Stimulated activated CD8-positive, alpha-beta memory T cell treated with anti-CD3 and anti-CD28 coated beads, Interleukin-7, amount 100 ng/mL, for 24 hours (primary cell): Measurements from ENCODE around the gene ELF2.
A peak's percentile ranks its signal among the peaks of the same experiment; 100 is the strongest.
"Not testable (repeated sequence)": the region's sequence is repeated elsewhere in the genome, so short reads cannot be mapped to it uniquely, and the experiment has no call there.

Experiments used
- DNase-seq: peaks from one replicate; pipeline ENCODE4 v3.0.0-alpha.2; 2020; ENCODE audit warnings: low read depth

The ELF2 gene

DNA sequence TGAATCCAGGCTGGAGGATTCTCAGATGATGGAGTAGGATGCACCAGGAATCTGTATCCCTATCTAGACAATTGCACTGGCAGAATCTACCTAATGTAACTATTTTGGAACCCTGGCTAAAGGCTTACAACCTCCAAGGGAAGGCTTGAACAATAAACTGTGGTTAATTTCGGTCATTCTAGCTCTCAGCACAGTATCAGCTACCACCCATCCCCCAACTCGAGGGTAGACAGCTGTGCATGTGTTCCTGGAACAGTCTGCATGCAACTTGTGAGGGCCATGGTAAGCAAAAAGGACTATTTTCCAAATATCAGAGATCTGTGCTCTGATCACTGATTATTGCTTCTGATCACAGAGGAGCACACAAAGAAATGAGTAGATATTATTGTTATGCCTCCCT is 34.0 kb downstream of the ELF2 start:
- no peak for DNase-seq

DNA sequence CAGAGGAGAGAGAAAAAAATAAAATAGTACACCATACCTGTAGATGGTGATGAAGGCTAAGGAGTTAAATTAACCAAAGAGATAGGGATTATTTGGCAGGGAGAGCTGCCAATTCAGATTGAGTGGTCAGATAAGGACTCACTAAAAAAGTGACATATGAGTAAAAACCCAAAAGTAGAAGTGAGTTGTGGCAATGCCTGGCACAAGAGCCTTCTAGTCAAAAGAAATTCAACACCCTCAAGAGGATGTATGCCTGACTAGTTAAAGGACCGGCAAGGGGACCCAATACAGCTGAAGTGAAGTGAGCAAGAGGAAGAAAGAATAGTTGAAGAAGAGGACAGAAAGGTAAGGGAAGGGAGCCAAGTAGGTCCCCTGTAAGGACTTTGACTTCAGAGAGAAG is 34.9 kb downstream of the ELF2 start:
- no peak for DNase-seq

DNA sequence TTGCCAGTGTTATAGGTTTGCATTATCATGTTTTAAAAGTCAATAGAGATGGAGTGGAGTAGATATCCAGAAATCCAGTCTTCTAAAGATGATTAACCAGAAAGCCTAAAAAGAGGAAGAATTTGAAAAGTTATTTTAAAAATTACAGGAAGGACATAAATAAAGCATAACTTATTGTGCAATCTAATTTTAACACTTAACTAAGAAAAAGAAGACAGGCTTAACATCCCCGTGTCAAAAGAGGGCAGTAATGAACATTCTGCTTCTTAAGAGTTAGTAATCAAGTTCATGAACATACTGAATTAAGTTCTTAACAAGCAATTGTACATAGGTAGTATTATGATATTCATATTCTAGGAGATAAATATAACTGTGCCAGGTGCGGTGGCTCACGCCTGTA is 39.3 kb downstream of the ELF2 start:
- no peak for DNase-seq

DNA sequence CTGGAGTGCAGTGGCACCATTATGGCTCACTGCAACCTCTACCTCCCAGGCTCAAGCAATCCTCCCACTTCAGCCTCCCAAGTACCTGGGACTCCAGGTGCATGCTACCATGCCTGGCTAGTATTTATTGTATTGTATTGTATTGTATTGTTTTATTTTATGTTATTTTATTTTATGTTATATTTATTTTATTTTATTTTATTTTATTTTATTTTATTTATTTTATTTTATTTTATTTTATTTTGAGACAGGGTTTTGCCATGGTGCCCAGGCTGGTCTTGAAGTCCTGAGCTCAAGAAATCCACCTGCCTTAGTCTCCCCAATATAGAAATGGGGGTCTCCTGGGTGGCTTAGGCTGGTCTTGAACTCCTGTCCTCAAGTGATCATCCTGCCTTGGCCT is 42.6 kb downstream of the ELF2 start:
- no peak for DNase-seq

DNA sequence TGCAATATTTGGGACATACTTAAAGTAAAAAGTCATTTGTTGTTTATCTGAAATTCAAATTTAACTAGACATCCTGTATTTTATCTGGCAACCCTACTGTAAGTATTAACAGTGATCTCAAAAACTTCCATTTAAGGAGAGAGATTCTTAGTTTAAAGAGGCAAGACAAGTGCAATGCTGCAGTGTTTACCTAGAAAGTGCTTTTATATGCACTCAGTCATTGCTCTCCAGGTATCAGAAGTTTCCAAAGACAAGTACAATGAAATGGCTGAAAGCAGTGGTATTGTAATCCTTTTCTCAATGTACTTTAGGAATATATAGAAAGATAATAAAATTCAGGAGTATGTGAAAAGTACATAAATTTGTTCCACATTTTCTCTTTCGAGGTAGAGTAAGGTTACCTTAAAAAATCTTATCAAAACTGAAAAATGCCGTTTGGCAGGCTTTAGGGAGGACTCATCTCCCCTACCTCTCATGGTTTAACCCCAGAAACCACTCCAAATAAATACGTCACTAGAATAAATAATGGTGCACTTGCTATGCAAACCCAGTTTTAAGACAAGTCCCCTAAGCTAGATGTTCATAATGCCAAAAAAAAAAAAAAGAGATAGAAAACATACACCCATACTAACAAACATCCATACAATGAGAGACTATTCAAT is 45.7 kb downstream of the ELF2 start:
- DNase-seq: no peak

DNA sequence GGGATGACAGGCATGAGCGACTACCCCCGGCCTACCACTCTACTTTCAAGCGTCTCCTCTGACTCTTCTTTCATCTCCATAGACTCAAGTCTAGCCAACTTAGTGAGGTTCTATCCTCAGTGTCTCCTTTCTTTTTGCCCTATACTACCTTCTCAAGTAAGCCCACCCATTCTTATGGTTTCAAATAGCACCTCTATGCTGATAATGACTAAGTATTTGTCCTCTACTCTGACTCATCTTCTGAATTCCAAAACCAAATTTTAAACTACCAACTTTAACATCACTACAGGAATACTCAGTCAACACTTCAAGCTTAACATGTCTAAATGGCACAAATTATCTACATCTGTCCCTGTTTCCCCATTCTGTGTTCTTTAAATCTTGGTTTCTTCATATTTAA is 47.8 kb downstream of the ELF2 start:
- no peak for DNase-seq

DNA sequence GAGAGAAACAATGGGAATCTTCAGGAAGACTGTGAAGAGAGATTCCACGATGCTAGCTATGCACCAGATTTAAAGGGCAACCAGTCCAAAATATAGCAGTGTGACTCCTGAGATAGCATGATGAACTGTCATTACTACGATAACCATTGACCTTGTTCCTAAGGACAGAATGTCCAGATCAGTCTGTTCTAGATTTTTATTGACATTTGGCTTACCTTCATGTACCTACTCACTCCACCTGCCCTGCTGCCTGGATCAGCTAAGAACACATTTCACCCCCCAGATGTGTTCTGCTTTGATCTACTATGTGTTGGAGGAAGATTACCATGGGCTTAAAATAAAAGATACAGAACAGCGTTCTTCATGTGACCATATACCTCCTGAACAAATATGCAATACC is 50.1 kb downstream of the ELF2 start:
- no peak for DNase-seq

DNA sequence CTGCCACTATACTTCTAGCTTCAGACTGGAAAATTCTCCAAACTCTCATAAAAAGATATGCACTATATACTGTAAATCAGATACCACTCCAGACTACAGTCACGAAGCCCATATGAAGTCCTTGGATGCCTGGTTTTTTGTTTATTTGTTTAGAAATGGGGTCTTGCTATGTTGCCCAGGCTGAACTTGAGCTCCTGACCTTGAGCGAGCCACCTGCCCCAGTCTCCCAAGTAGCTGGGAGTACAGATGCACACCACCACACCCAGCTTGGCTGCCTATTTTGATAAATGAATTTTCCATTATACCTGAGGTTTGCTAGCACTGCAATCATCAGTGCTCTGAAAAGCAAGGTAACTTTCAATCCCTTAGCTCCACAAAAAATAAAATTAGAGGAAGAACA is 53.1 kb downstream of the ELF2 start:
- DNase-seq: no peak

DNA sequence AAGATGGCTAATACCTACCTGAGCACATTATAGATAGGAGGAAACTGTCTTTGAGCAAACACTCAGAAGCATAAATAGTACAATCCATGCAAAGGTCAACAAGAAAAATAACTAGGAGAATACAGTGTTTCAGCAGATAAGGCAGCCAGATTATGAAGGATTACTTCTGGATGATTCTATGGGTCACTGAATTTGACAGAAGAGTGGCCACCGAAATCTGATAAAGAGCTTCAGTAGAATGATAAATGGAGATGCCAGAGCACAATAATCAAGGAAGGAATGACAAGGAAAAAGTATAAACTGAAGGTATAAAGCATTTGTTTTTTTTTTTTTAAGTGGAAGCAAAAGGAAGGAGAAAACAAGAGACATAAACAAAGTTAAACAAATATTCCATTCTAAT is 58.7 kb downstream of the ELF2 start:
- DNase-seq: no peak

DNA sequence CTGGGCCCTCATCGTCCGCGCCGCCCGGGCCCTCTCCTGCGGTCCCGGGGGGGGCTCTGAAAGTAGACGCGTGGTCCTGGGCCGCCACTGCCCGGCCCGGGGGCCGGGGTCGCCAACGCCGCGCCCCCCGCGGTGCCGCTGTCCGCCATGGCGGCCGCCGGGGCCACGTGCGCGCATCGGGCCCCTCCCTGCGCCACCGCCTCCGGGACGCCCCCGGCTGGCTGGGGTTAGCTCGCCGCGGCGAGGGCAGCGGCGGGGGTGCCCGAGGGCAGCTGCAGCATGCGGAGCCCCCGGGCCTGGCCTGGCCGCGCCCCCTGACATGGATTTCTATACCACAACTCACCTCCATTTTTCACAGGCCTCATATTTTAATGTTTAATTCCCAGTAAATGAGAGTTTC is 61.8 kb downstream of the ELF2 start:
- DNase-seq: no peak

DNA sequence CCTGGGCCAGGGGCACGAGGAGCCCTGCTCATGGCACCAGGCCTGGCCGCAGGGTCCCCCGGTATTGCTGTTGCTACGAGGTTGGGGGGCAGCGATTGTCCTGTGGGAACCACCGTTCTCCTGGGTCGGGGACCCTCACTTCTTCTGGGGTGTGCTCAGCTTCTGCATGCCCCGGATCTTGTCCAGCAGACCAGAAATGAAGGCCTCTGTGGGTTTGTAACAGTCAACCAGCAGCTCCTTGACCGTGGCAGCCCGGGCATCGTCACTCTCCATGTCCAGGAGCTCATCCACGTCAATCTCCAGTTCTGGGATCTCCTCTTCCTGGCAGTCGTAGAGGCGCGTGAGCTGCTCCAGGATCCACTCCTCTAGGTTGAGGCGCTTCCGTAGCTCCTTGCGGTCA is 62.2 kb downstream of the ELF2 start:
- DNase-seq: not testable (repeated sequence)

DNA sequence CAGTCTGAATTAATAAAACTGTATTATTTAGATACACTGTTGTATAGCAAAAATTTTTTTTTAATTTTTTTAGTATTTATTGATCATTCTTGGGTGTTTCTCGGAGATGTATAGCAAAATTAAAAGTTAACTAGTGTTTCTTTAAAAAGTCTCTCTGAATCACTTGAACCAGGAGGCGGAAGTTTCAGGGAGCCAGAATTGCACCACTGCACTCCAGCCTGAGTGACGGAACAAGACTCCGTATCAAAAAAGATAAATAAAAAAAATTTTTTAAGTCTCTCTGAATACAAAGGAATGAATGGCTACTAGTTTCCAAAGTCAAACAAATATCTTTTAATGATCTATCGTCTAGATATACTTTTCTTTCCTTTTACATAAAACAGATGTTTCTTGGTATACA is 64.4 kb downstream of the ELF2 start:
- DNase-seq: no peak

DNA sequence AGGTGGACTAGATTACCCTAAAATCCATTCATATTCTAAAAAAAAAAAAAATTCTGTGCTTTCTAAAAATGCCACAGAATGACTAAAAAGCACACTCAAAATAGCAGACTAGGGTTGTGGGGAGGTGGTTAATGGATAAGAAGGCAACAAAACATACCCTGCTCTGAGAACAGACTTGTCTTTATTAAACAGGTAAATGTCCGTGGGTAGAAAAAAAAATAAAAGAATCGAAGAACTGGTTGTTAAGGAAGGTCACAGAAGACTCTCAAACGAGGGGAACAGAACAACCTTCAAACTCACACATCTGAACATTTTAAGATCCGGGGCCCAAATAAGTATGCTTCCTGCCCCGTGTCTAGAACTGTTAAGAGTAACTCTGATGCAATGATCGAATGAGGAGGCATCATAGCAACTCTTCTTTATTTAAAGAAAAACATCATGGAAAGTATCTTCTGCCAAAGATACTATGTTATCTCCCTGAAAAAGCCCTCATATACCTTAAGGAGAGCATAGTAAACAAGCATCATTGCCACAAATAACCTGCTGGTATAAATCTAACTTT is 68.4 kb downstream of the ELF2 start:
- DNase-seq: no peak

DNA sequence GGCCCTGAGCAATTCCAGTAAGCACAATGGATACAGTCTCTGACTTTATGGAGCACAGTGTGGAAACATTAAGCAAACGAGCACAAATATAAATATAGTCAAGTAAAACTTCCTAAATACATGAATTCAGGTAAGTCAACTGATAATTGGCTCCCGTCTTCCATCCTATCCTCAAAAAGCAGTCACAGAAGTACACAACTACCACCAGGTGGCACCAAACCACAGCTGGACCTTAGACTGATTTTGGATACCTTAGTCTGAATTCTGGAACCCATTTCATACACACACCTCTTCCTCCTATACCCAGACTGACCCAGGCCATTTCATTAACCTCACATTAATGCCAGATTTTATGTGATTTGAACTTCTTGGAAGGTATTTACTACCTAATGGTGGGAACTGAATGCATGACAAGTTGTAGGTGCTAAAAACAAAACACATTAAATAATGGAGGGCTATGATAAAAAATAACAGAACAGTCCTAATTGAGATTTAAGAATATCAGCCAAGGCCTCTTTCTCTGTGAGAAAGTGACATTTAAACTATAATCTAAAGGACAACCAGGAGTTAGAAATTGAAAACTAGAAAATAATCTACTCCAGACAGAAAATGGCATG is 77.5 kb downstream of the ELF2 start:
- peak; percentile 40 for DNase-seq

DNA sequence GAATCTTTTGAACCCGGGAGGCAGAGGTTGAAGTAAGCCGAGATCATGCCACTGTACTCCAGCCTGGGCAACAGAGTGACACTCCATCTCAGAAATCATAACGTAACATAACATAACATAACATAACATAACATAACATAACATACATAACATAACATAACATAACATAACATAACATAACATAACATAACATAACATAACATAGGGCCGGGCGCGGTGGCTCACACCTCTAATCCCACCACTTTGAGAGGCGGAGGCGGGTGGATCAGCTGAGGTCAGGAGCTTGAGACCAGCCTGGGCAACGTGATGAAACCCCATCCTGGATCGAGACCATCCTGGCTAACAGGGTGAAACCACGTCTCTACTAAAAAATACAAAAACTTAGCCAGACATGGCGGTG is 84.7 kb downstream of the ELF2 start:
- no peak for DNase-seq

DNA sequence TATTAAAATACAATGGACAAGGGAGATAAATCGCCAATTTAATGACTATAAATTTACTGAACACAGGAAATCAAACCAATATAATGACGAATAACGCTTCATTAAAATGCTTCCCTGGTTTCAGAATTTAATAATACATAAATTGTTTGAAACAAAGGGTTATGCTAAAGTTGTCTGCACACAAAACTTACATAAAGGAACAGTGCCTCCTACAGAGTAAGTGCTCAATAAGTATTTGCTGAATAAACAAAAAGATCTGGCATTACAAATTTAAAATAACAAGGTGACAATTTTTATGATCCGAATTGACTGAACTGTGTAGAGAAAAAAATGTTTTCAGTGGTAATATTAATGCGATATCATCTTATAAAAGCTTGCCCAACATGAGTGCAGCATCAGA is 91.9 kb downstream of the ELF2 start:
- no peak for DNase-seq

DNA sequence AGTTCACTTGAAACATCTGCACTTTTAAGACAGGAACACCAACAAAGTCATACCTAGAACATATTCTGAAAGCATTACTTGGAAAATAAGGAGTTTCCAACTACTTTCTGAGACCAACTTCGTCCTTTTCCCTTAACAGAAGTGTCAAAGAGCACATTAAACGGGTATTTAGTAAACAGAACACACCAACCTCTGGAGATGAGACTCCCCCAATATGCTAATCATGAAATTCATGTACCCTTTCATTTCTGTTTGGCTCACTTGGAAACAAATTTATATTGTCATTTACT is 92.3 kb downstream of the ELF2 start:
- DNase-seq: no peak

DNA sequence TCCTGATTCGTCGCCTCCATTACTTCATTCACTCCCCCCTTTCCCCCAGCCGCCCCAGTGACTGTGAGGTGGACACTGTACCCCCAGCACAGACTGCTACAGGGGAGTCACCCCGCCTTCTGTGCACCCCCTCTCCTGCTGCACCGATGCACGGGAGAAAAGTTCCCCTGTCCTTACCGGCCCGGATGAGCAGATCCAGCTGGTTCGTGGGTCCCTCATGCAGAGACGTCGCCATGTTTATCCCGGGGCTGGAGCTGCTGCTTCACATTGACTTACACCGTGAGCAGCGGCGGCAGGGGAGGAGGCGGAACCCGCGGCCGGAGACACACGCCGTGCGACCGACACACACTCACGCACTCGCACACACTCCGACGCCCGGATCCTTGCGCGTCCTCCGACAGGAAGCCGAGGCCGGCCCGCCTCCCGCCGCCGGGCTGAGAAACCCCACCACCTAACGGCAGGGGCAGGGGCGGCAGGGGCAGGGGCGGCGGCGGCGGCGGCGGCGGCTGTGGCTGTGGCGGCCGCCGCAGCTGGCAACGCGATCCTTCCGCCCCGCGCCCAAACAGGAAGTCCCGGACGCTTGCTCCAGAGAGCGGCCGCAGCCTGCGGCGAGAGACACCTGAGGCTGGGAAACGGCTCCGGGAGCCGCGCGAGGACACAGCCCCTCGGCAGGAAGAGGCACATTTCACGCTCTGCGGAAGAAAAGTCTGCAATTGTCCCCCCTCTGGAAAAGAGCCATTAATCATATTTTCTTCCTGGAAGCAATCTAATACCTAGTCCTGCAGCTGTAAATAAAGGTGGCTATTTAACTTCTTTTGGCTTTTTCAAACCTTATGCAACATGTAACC is 92.8 kb downstream of the ELF2 start:
- peak; percentile 65 for DNase-seq

DNA sequence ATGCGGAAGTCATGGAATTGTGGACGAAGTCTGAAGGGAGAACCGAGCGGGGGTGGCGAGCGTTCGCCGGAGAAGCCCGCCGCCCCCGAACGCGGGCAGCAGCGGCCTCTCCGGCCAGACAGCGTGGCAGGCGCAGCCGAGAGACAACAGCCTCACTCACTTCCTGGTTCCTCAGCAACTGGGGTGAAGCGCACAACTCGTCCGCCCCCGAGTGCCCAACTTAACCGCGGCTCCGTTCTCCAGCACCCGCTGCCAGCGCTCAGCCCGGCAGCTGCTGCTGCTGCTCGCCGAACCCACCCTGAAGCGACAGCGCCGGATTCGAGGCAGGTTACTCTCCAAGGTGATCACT is 93.4 kb downstream of the ELF2 start:
- DNase-seq: peak; percentile 34

DNA sequence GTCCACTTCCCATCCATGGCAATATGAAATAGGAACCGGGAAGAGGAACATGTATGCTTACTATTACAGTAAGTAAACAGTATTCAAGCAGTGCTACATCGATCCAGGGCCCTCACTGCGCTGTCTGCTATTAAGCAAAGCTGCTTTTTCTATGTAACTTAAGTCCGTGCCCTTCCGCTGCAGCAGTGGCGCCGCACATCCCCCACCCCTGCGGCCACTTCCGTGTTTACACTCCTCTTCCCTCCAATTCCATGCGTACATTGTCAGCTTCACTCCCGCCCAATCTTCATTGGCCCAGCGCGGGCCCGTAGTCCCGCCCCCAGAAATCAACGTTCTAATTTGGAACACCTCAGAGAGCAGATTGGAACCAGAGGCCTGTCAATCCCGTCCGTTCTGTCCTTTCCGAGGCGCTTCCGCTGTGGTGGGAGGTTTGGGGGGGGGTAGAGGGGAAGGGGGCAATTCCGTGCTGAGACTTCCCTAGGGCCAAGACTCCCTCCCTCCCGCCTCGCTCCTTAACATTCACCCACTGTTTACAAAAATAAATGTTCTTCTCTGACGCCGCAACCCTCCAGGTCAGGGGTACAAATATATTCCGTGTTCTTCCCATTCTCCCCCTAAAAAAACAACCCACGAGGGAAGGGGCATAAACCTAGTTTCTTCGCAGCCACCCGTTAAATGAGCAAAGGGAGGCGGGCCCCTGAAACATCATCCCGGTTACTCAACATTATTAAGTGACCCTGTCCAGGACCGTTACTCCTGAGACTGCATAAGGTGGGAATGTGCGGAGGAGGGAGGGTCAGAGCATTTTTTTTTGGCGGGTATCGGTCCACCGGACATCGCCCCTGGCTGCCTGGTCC is 94.0 kb downstream of the ELF2 start:
- peak; percentile 72 for DNase-seq

DNA sequence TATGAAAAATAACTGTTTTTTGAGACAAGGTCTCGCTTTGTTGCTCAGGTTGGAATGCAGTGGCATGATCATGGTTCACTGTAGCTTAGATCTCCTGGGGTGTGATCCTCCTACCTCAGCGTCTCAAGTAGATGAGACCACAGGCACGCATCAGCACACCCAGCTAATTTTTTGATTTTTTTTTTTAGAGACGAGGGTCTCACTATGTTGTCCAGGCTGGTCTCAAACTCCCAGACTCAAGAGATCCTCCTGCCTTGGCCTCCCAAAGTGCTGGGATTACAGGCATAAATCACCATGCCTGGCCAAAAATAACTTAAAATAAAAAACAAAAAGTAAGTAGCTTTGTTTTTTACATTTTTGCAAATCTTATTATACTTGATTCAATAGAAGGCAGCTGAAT is 98.1 kb downstream of the ELF2 start:
- DNase-seq: no peak

DNA sequence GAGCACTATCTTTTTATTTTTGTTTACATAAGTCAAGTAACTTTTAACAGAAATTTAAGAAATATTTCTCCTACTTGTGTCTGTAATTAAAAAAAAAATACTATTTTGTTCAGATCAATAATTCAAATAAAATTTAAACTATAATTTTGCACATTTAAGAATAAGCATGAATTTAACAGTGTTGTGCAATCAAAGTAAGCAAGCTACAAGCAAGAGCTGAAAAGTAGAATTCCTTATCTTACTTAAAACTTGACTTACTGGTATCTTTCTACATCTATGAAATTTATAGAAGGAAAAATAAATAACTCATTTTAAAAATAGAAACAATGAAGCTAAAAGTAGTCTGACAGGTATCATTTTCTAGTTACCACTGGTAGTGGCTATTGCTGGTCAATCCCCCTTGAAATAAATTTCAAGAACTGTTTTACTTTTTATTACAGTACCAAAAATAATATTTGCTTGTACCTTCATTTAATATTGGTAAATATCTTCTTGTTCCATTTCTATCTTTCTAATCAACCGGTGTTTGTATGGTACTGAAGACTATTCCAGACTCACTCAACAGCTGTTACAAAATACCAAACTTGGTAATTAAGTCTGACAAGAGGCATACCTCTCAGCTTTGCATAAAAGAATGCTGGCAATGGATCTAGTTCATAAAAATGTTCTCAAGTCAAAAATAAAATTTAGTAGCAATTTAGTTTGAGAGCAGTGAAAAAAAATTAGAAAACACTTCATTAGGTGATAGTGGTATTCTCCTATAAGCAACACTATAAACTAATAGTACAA is 99.3 kb downstream of the ELF2 start:
- no peak for DNase-seq
